SU-DHL-6 (cell line): ENCODE results near the gene IFI35.

ENCODE experiments used
- EZH2phosphoT487 ChIP-seq: fragments of 200-600 bp; sonication (generic), shearing (Covaris generic); conservative IDR thresholded peaks from 2 replicates; pipeline ENCODE4 v1.6.1; 2018; ENCODE audit warnings: mild to moderate bottlenecking, antibody characterized with exemption, low read length, moderate library complexity, mixed read lengths
- TF ChIP-seq, protein P1 (sequence below): fragments of 200-600 bp; sonication (generic); IDR thresholded peaks from one replicate; pipeline ENCODE4 v1.5.1; 2017; ENCODE audit warnings: antibody characterized with exemption, mild to moderate bottlenecking, low read length, moderate library complexity; ENCODE audit not compliant: insufficient read depth, poor library complexity, severe bottlenecking

DNA sequence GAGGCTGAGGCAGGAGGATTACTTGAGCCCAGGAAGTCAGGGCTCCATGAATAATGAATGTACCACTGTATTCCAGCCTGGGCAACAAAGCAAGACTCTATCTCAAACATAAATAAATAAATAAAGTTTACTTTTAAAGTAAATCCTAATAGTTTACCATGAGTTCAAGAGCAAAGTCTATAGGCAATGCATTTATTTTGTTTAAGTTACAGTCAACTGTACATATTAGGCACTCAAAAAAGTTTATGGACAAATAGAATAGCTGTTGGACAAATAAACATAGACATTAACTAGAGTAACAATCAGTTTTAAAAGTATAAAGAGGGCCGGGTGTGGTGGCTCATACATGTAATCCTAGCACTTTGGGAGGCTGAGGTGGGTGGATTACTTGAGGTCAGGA lies 38.7 kb upstream of the IFI35 start:
- TF ChIP-seq, protein P1, sequence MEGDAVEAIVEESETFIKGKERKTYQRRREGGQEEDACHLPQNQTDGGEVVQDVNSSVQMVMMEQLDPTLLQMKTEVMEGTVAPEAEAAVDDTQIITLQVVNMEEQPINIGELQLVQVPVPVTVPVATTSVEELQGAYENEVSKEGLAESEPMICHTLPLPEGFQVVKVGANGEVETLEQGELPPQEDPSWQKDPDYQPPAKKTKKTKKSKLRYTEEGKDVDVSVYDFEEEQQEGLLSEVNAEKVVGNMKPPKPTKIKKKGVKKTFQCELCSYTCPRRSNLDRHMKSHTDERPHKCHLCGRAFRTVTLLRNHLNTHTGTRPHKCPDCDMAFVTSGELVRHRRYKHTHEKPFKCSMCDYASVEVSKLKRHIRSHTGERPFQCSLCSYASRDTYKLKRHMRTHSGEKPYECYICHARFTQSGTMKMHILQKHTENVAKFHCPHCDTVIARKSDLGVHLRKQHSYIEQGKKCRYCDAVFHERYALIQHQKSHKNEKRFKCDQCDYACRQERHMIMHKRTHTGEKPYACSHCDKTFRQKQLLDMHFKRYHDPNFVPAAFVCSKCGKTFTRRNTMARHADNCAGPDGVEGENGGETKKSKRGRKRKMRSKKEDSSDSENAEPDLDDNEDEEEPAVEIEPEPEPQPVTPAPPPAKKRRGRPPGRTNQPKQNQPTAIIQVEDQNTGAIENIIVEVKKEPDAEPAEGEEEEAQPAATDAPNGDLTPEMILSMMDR: no peak
- TF ChIP-seq EZH2phosphoT487: no peak
